GM12878 (cell line): ENCODE measurements around the gene MAGI3. TPM values are rescaled to one million over a fixed set of nuclear protein-coding genes. Genes with fewer than 3 reads are reported as not detected.

Experiments
- ATAC-seq: fragments of 200-7000 bp; cut with Tn5 transposase; 3 replicates; pipeline ENCODE4 v1.9.1; 2020; ENCODE audit warnings: mild to moderate bottlenecking, moderate library complexity
- BruUV-seq: library from RNA; stranded (reverse); fragments of 400-500 nt; replicated peaks from 2 replicates; lab custom pipeline; 2021; lab: Mats Ljungman, UMichigan
- CTCF ChIA-PET: fragments of 300-600 bp; sonication (Branson Sonifier 250); formaldehyde crosslinking; extraction: SDS; loops from one replicate; lab custom pipeline; 2021; ENCODE audit warnings: inconsistent platforms; lab: Yijun Ruan, JAX
- POLR2A ChIA-PET: fragments of 350-600 bp; formaldehyde crosslinking; extraction: SDS; loops from one replicate; lab custom pipeline; 2021; ENCODE audit warnings: inconsistent platforms; lab: Charles Lee
- RAD21 ChIA-PET: fragments of 300-600 bp; sonication (Branson Sonifier 250); formaldehyde crosslinking; loops from one replicate; lab custom pipeline; 2023; ENCODE audit warnings: antibody characterized with exemption; ENCODE audit not compliant: unreplicated experiment; lab: Charles Lee
- SMC1A ChIA-PET: fragments of 300-600 bp; sonication (Branson Sonifier 250); formaldehyde crosslinking; loops from one replicate; lab custom pipeline; 2023; ENCODE audit not compliant: unreplicated experiment, uncharacterized antibody; lab: Charles Lee
- DNase-seq: peaks from one replicate; pipeline ENCODE4 v3.0.0-alpha.2; 2011; ENCODE audit warnings: low read depth, low spot score
- FAIRE-seq: peaks from 3 replicates; lab custom pipeline; 2011; peaks lifted over from hg19 to GRCh38; lab: Jason Lieb, UNC
- H2AFZ ChIP-seq: 2 replicates; pipeline ENCODE4 v1.6.0; 2011; ENCODE audit warnings: low read depth, low read length, control low read depth; ENCODE audit not compliant: control insufficient read depth
- H3K27ac ChIP-seq: 2 replicates; pipeline ENCODE4 v1.5.1; 2011; ENCODE audit warnings: control low read depth; ENCODE audit not compliant: control insufficient read depth, insufficient read depth
- H3K27me3 ChIP-seq, 2 experiments: replicated peaks in 1 of 2; 2 replicates each; pipeline versions ENCODE4 v1.6.0 to v1.6.1; 2011; ENCODE audit warnings: low read length in 1 of 2; ENCODE audit not compliant: control insufficient read depth in 2 of 2, insufficient read depth in 2 of 2
- H3K36me3 ChIP-seq, 2 experiments: 2 replicates each; pipeline ENCODE4 v1.5.1; 2011; ENCODE audit warnings: low read length in 1 of 2; ENCODE audit not compliant: control insufficient read depth in 2 of 2, insufficient read depth in 2 of 2
- H3K4me1 ChIP-seq: 2 replicates; pipeline ENCODE4 v1.6.1; 2011; ENCODE audit warnings: mild to moderate bottlenecking, low read length, moderate library complexity, mixed read lengths; ENCODE audit not compliant: control insufficient read depth, insufficient read depth
- H3K4me2 ChIP-seq: 2 replicates; pipeline ENCODE4 v1.6.0; 2011; ENCODE audit warnings: control low read depth; ENCODE audit not compliant: control insufficient read depth, insufficient read depth
- H3K4me3 ChIP-seq: fragments of 200-600 bp; sonication (generic); 2 replicates; pipeline ENCODE4 v1.5.1; 2016
- H3K79me2 ChIP-seq: 2 replicates; pipeline ENCODE4 v1.6.0; 2011; ENCODE audit warnings: low read length; ENCODE audit not compliant: control insufficient read depth, insufficient read depth
- H3K9ac ChIP-seq: 2 replicates; pipeline ENCODE4 v1.8.0; 2011; ENCODE audit warnings: low read length, control low read depth, mixed read lengths; ENCODE audit not compliant: control insufficient read depth, insufficient read depth
- H3K9me3 ChIP-seq: replicated peaks from 3 replicates; pipeline ENCODE4 v1.5.1; 2011; ENCODE audit warnings: mild to moderate bottlenecking, low read length; ENCODE audit not compliant: control insufficient read depth, insufficient read depth
- H4K20me1 ChIP-seq: 2 replicates; pipeline ENCODE4 v1.6.0; 2011; ENCODE audit not compliant: control insufficient read depth, insufficient read depth
- ATF7 ChIP-seq: fragments of 450-650 bp; IDR thresholded peaks from 2 replicates; pipeline ENCODE4 v1.6.1; 2016; ENCODE audit warnings: low read depth, mild to moderate bottlenecking
- BHLHE40 ChIP-seq, 2 experiments: fragments of 450-650 bp in 1 of 2; IDR thresholded peaks; 2 replicates each; pipeline ENCODE4 v1.6.1; 2011 to 2017; ENCODE audit warnings: low read depth in 2 of 2, borderline replicate concordance in 1 of 2, improper control_type of control experiment in 1 of 2, low read length in 1 of 2, mild to moderate bottlenecking in 1 of 2
- CEBPB ChIP-seq, 2 experiments: fragments of 150-350 bp in 1 of 2; IDR thresholded peaks; 2 replicates each; pipeline ENCODE4 v1.6.1; 2012 to 2014; ENCODE audit warnings: low read depth in 2 of 2, low read length in 2 of 2, borderline replicate concordance in 1 of 2, inconsistent platforms in 1 of 2
- EED ChIP-seq: sonication (generic); IDR thresholded peaks from 2 replicates; pipeline ENCODE4 v1.6.1; 2016; ENCODE audit warnings: antibody characterized with exemption, low read depth
- ESRRA ChIP-seq: IDR thresholded peaks from 2 replicates; pipeline ENCODE4 v1.6.1; 2012; ENCODE audit warnings: mild to moderate bottlenecking, low read length, improper control_type of control experiment
- FOXK2 ChIP-seq: fragments of 450-650 bp; IDR thresholded peaks from 2 replicates; pipeline ENCODE4 v1.6.1; 2017; ENCODE audit warnings: mild to moderate bottlenecking, moderate library complexity
- HCFC1 ChIP-seq: fragments of 150-350 bp; IDR thresholded peaks from 2 replicates; pipeline ENCODE4 v1.6.1; 2014; ENCODE audit warnings: low read length
- IKZF2 ChIP-seq, 2 experiments: fragments of 450-650 bp; IDR thresholded peaks; 2 replicates each; pipeline ENCODE4 v1.6.1; 2017; ENCODE audit warnings: mild to moderate bottlenecking in 2 of 2, moderate library complexity in 2 of 2
- JUND ChIP-seq: IDR thresholded peaks from 2 replicates; pipeline ENCODE4 v1.6.1; 2012; ENCODE audit warnings: low read depth, mild to moderate bottlenecking, low read length, improper control_type of control experiment, moderate library complexity
- MXI1 ChIP-seq: fragments of 150-350 bp; IDR thresholded peaks from 2 replicates; pipeline ENCODE4 v1.6.1; 2011; ENCODE audit warnings: low read depth, mild to moderate bottlenecking, inconsistent platforms, low read length, improper control_type of control experiment
- MYB ChIP-seq: fragments of 150-350 bp; IDR thresholded peaks from 2 replicates; pipeline ENCODE4 v1.6.1; 2014; ENCODE audit warnings: mild to moderate bottlenecking, low read depth, low read length, borderline replicate concordance
- NFIC ChIP-seq: IDR thresholded peaks from 2 replicates; pipeline ENCODE4 v1.6.1; 2012; ENCODE audit warnings: low read depth, mild to moderate bottlenecking, inconsistent platforms, low read length, moderate library complexity
- NFXL1 ChIP-seq: fragments of 450-650 bp; IDR thresholded peaks from 2 replicates; pipeline ENCODE4 v1.6.1; 2017; ENCODE audit warnings: antibody characterized with exemption, mild to moderate bottlenecking, borderline replicate concordance
- POLR2AphosphoS2 ChIP-seq: IDR thresholded peaks from 2 replicates; pipeline ENCODE4 v1.6.1; 2011; ENCODE audit warnings: low read depth, mild to moderate bottlenecking, low read length, improper control_type of control experiment, moderate library complexity
- RCOR1 ChIP-seq: conservative IDR thresholded peaks from 2 replicates; pipeline ENCODE4 v1.6.1; 2012; ENCODE audit warnings: low read depth, low read length, improper control_type of control experiment
- SMAD5 ChIP-seq: IDR thresholded peaks from 2 replicates; pipeline ENCODE4 v1.6.1; 2016; ENCODE audit warnings: antibody characterized with exemption, low read depth
- SP1 ChIP-seq: IDR thresholded peaks from one replicate; pipeline ENCODE4 v1.6.1; 2011; ENCODE audit warnings: low read depth, low read length
- SPI1 ChIP-seq: IDR thresholded peaks from 2 replicates; pipeline ENCODE4 v1.6.1; 2011; ENCODE audit warnings: low read depth, mild to moderate bottlenecking, low read length, moderate library complexity, borderline replicate concordance; ENCODE audit not compliant: insufficient read depth
- TCF7 ChIP-seq: IDR thresholded peaks from 2 replicates; pipeline ENCODE4 v1.6.1; 2014; ENCODE audit warnings: antibody characterized with exemption, borderline replicate concordance
- YY1 ChIP-seq: IDR thresholded peaks from 2 replicates; pipeline ENCODE4 v1.6.1; 2011; ENCODE audit warnings: low read depth, mild to moderate bottlenecking, low read length
- ZNF384 ChIP-seq: IDR thresholded peaks from 2 replicates; pipeline ENCODE4 v1.6.1; 2012; ENCODE audit warnings: low read depth, mild to moderate bottlenecking, low read length, improper control_type of control experiment, borderline replicate concordance
- ZNF622 ChIP-seq: fragments of 450-650 bp; IDR thresholded peaks from 2 replicates; pipeline ENCODE4 v1.6.1; 2017; ENCODE audit warnings: mild to moderate bottlenecking, inconsistent platforms
- WGBS: methylation state at CpG from one replicate; pipeline ENCODE4 v1.1.6; 2016; ENCODE audit warnings: low lambda C conversion rate; ENCODE audit not compliant: insufficient replicate concordance, insufficient coverage; ENCODE audit errors: missing lambda C conversion rate; 5-methylcytosine and 5-hydroxymethylcytosine counted together
- in situ Hi-C: fragments of 300-500 bp; cut with MboI; formaldehyde crosslinking; loops from 9 replicates; pipeline ENCODE4 v1.14.3; 2018; ENCODE audit warnings: mixed read lengths
- intact Hi-C: fragments of 100-400 bp; cut with micrococcal nuclease; formaldehyde crosslinking; loops from one replicate; pipeline ENCODE4 v1.14.2; 2022; ENCODE audit not compliant: unreplicated experiment
- polyA plus RNA-seq, 11 experiments: library from polyadenylated mRNA; depleted of rRNA in 4 of 11; unstranded in 6 of 11; stranded (reverse) in 5 of 11; fragments of >200 nt; fragmentation: Nextera tagmentation in 4 of 11; fragmentation: Illumina TruSeq in 1 of 11; extraction: Ambion mirVana in 4 of 11; extraction: Trizol in 1 of 11; gene quantifications; 1 replicate in 1 of 11; 2 replicates in 10 of 11; pipeline versions ENCODE4 v1.2.1 to v1.2.3, GENCODE V29; 2011 to 2016; ENCODE audit warnings: inconsistent platforms in 2 of 11, missing spikeins in 2 of 11, low read depth in 1 of 11
- total RNA-seq, 4 experiments: library from RNA; depleted of rRNA in 3 of 4; stranded (reverse); fragments of >200 nt in 3 of 4; fragmentation: Illumina TruSeq in 1 of 4; extraction: Trizol in 1 of 4; gene quantifications; 2 replicates each; pipeline versions ENCODE4 v1.2.1 to v1.2.3, GENCODE V29; 2013 to 2021
- TF ChIP-seq, protein P1 (sequence below): fragments of 450-650 bp; IDR thresholded peaks from 2 replicates; pipeline ENCODE4 v1.6.1; 2017; ENCODE audit warnings: borderline replicate concordance

The MAGI3 gene
- total and polyA plus RNA-seq, 10 of the 15 experiments (the other 5 are each of a cell fraction or from before 2014, with no cell fraction given), result 0.17 to 0.65 (median 0.32) TPM

- POLR2A ChIA-PET, result no interaction called here
- H3K9ac ChIP-seq, result no peak overlapping the region
- TF ChIP-seq ZNF384 (no peak), MYB (no peak), SMAD5 (no peak), MXI1 (no peak), IKZF2 (IDR thresholded peaks at IDR 0.05) (no peak), TCF7 (no peak), HCFC1 (no peak), JUND (no peak), CEBPB (IDR thresholded peaks at IDR 0.05; ENCODE audit: borderline replicate concordance in 1 of 2, low read depth in 2 of 2, low read length in 2 of 2) (no peak), POLR2AphosphoS2 (no peak), FOXK2 (no peak)
- no peak overlapping the region for H3K27ac ChIP-seq
- FAIRE-seq, result no peak
- no peak overlapping the region for H2AFZ ChIP-seq
- H3K4me2 ChIP-seq, result no peak overlapping the region
- no peak overlapping the region for H3K4me3 ChIP-seq
- intact Hi-C loops (no loop called here), in situ Hi-C loops (no loop called here)
- CTCF ChIA-PET, result no interaction called here
- SMC1A ChIA-PET, result no interaction called here
- H3K4me1 ChIP-seq, result no peaks in the 10 kb centered on the region
- no peak for DNase-seq
- H4K20me1 ChIP-seq, result no peaks in the 10 kb centered on the region
- no peaks in the 10 kb centered on the region for H3K79me2 ChIP-seq
- no peaks in the 10 kb centered on the region for H3K36me3 ChIP-seq
- H3K9me3 ChIP-seq, result no peaks in the 10 kb centered on the region
- H3K27me3 ChIP-seq, result no peaks in the 10 kb centered on the region; a peak in 1 of 4 replicates
- ATAC-seq, result no peak
- RAD21 ChIA-PET, result no interaction called here
- BruUV-seq, result no TSS peak
- 97% methylated on average over 2 of the region's 2 CpGs for WGBS
These were observed 166.9 kb downstream of the MAGI3 start for GRCh38 chr1:113557187-113557586.

GRCh38 chr1:113565621-113566020 lies 175.3 kb downstream of the MAGI3 start:
- Histone ChIP-seq H3K27me3 (no peaks in the 10 kb centered on the region), H3K36me3 (no peaks in the 10 kb centered on the region), H3K79me2 (no peaks in the 10 kb centered on the region), H3K4me3 (no peak overlapping the region), H3K27ac (no peak overlapping the region), H3K9ac (no peak overlapping the region), H3K4me2 (no peak overlapping the region), H3K4me1 (no peaks in the 10 kb centered on the region), H4K20me1 (no peaks in the 10 kb centered on the region), H3K9me3 (no peaks in the 10 kb centered on the region), H2AFZ (no peak overlapping the region)
- intact Hi-C loops (no loop called here), in situ Hi-C loops (no loop called here)
- no TSS peak for BruUV-seq
- POLR2A ChIA-PET, result no interaction called here
- RAD21 ChIA-PET, result no interaction called here
- no peak for DNase-seq
- no peak for FAIRE-seq
- CTCF ChIA-PET, result no interaction called here
- SMC1A ChIA-PET, result no interaction called here
- no peak for ATAC-seq
- TF ChIP-seq, protein P1, sequence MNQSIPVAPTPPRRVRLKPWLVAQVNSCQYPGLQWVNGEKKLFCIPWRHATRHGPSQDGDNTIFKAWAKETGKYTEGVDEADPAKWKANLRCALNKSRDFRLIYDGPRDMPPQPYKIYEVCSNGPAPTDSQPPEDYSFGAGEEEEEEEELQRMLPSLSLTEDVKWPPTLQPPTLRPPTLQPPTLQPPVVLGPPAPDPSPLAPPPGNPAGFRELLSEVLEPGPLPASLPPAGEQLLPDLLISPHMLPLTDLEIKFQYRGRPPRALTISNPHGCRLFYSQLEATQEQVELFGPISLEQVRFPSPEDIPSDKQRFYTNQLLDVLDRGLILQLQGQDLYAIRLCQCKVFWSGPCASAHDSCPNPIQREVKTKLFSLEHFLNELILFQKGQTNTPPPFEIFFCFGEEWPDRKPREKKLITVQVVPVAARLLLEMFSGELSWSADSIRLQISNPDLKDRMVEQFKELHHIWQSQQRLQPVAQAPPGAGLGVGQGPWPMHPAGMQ, result no peak
- TF ChIP-seq SP1 (no peak), NFXL1 (no peak), ZNF622 (no peak), BHLHE40 (IDR thresholded peaks at IDR 0.05; ENCODE audit: borderline replicate concordance in 1 of 2, low read depth in 2 of 2, low read length in 1 of 2) (no peak), YY1 (no peak), ESRRA (no peak), RCOR1 (no peak), ATF7 (no peak), NFIC (no peak), SPI1 (no peak), EED (no peak)
